GM18867 (cell line): Measurements from ENCODE around the gene CCNQ.

Experiments used
- ATAC-seq: cut with Tn5 transposase; IDR thresholded peaks from one replicate; pipeline ENCODE4 v1.9.1; 2021; ENCODE audit warnings: mild to moderate bottlenecking, moderate library complexity; ENCODE audit not compliant: unreplicated experiment

CCNQ gene

GRCh38 chrX:153598541-153599191, at the start of gene CCNQ:
CCNQ (minus strand) TSS chrX:153599139; CDS start chrX:153599073, 66 bp downstream.
- ATAC-seq: peak; percentile 51

- ATAC-seq: no peak
Observed at GRCh38 chrX:153647461-153648357, 48.8 kb upstream of the CCNQ start.

GRCh38 chrX:153646620-153647373, 47.9 kb upstream of the CCNQ start, which contains the start of gene DUSP9:
DUSP9 (plus strand) TSS chrX:153647203; CDS start chrX:153647954, 751 bp downstream.
- ATAC-seq: no peak

- no peak for ATAC-seq
Observed at GRCh38 chrX:153645921-153646488, 47.1 kb upstream of the CCNQ start.

GRCh38 chrX:153645151-153645550, 46.2 kb upstream of the CCNQ start:
- ATAC-seq: no peak

- no peak for ATAC-seq
Observed at GRCh38 chrX:153644356-153645125, 45.6 kb upstream of the CCNQ start.

- no peak for ATAC-seq
Observed at GRCh38 chrX:153643431-153644351, 44.8 kb upstream of the CCNQ start.

- no peak for ATAC-seq
Observed at GRCh38 chrX:153642655-153643430, 43.9 kb upstream of the CCNQ start.

- no peak for ATAC-seq
Observed at GRCh38 chrX:153642051-153642654, 43.2 kb upstream of the CCNQ start.

- ATAC-seq: no peak
Observed at GRCh38 chrX:153641627-153642026, 42.7 kb upstream of the CCNQ start.

GRCh38 chrX:153640736-153641575, 42.0 kb upstream of the CCNQ start:
- no peak for ATAC-seq

GRCh38 chrX:153640045-153640686, 41.2 kb upstream of the CCNQ start:
- ATAC-seq: no peak

GRCh38 chrX:153639177-153640044, 40.5 kb upstream of the CCNQ start:
- ATAC-seq: no peak

GRCh38 chrX:153638436-153639176, 39.7 kb upstream of the CCNQ start:
- no peak for ATAC-seq

GRCh38 chrX:153638041-153638371, 39.1 kb upstream of the CCNQ start:
- ATAC-seq: no peak
